HCT116 (cell line): ENCODE data around the gene MAP2K3. TPM values are rescaled to one million over a fixed set of nuclear protein-coding genes. Genes with fewer than 3 reads are reported as not detected.

Source experiments
- ATAC-seq: fragments of 200-7000 bp; cut with Tn5 transposase; 2 replicates; pipeline ENCODE4 v1.9.1; 2020; ENCODE audit warnings: mild to moderate bottlenecking, moderate library complexity
- BruUV-seq: library from RNA; stranded (reverse); fragments of 400-500 nt; replicated peaks from 2 replicates; lab custom pipeline; 2021; lab: Mats Ljungman, UMichigan
- CTCF ChIA-PET: fragments of 300-600 bp; sonication (Branson Sonifier 250); formaldehyde crosslinking; loops from one replicate; lab custom pipeline; 2021; ENCODE audit warnings: antibody characterized with exemption; lab: Charles Lee
- POLR2A ChIA-PET: fragments of 300-600, 350-600 bp; sonication (Branson Sonifier 250); formaldehyde crosslinking; loops from one replicate; lab custom pipeline; 2021; ENCODE audit warnings: antibody characterized with exemption; lab: Charles Lee
- RAD21 ChIA-PET, 2 experiments: fragments of 300-600 bp; sonication (Branson Sonifier 250); formaldehyde crosslinking; loops; one replicate each; lab custom pipeline; 2023; ENCODE audit warnings: low total read pairs in 2 of 2; ENCODE audit not compliant: uncharacterized antibody in 2 of 2, unreplicated experiment in 2 of 2, low non-redundant PET in 1 of 2; lab: Charles Lee
- DNase-seq: peaks from one replicate; pipeline ENCODE4 v3.0.0-alpha.2; 2010; ENCODE audit warnings: low read depth, low spot score
- H2AFZ ChIP-seq: fragments of 200-600 bp; shearing (Covaris generic), sonication (generic); 2 replicates; pipeline ENCODE4 v1.6.1; 2017; ENCODE audit warnings: low read depth, mixed run types, mixed read lengths, antibody characterized with exemption, low read length; ENCODE audit not compliant: poor library complexity, severe bottlenecking
- H3K27ac ChIP-seq: 2 replicates; pipeline ENCODE4 v1.5.1; 2012; ENCODE audit warnings: low read depth, low read length
- H3K27me3 ChIP-seq: fragments of 200-600 bp; sonication (generic); 2 replicates; pipeline ENCODE4 v1.6.1; 2016; ENCODE audit warnings: mixed run types, low read length, mixed read lengths; ENCODE audit not compliant: insufficient read depth
- H3K36me3 ChIP-seq, 2 experiments: fragments of 200-500 bp in 1 of 2; fragments of 200-600 bp in 1 of 2; sonication (Bioruptor generic) in 1 of 2; sonication (generic) in 1 of 2; 2 replicates each; pipeline versions ENCODE4 v1.5.1 to v1.6.1; 2014 to 2016; ENCODE audit warnings: low read length in 2 of 2, inconsistent platforms in 1 of 2, mixed read lengths in 1 of 2, mixed run types in 1 of 2; ENCODE audit not compliant: insufficient read depth in 2 of 2, control insufficient read depth in 1 of 2
- H3K4me1 ChIP-seq, 2 experiments: fragments of 200-600 bp in 1 of 2; sonication (generic) in 1 of 2; 2 replicates each; pipeline versions ENCODE4 v1.5.1 to v1.6.1; 2012 to 2017; ENCODE audit warnings: low read length in 2 of 2, inconsistent platforms in 1 of 2, mild to moderate bottlenecking in 1 of 2, mixed read lengths in 1 of 2, mixed run types in 1 of 2, moderate library complexity in 1 of 2; ENCODE audit not compliant: insufficient read depth in 2 of 2, control insufficient read depth in 1 of 2
- H3K4me2 ChIP-seq: fragments of 200-600 bp; sonication (generic); 2 replicates; pipeline ENCODE4 v1.6.1; 2017; ENCODE audit warnings: mixed run types, low read length, mixed read lengths
- H3K4me3 ChIP-seq, 2 experiments: fragments of 200-600 bp in 1 of 2; sonication (generic) in 1 of 2; replicated peaks in 1 of 2; 2 replicates each; pipeline ENCODE4 v1.5.1; 2011 to 2016; ENCODE audit warnings: low read length in 2 of 2, control low read depth in 1 of 2, low read depth in 1 of 2, mild to moderate bottlenecking in 1 of 2, mixed read lengths in 1 of 2, mixed run types in 1 of 2
- H3K79me2 ChIP-seq: fragments of 200-600 bp; sonication (generic); 2 replicates; pipeline ENCODE4 v1.6.1; 2017; ENCODE audit warnings: mild to moderate bottlenecking, mixed run types, low read length, moderate library complexity, mixed read lengths; ENCODE audit not compliant: insufficient read depth
- H3K9ac ChIP-seq: fragments of 200-600 bp; sonication (generic); 2 replicates; pipeline ENCODE4 v1.6.1; 2016; ENCODE audit warnings: low read length, mixed read lengths
- H3K9me2 ChIP-seq: fragments of 200-600 bp; sonication (generic), shearing (Covaris generic); 2 replicates; pipeline ENCODE4 v1.6.1; 2017; ENCODE audit warnings: mixed run types, mild to moderate bottlenecking, moderate library complexity; ENCODE audit not compliant: insufficient read depth
- H3K9me3 ChIP-seq, 2 experiments: fragments of 200-500 bp in 1 of 2; fragments of 200-600 bp in 1 of 2; sonication (Bioruptor generic) in 1 of 2; sonication (generic) in 1 of 2; 2 replicates each; pipeline ENCODE4 v1.6.1; 2014 to 2017; ENCODE audit warnings: low read length in 2 of 2, mixed read lengths in 2 of 2, inconsistent platforms in 1 of 2, low read depth in 1 of 2, mild to moderate bottlenecking in 1 of 2, mixed run types in 1 of 2, moderate library complexity in 1 of 2; ENCODE audit not compliant: control insufficient read depth in 1 of 2, insufficient read depth in 1 of 2
- H4K20me1 ChIP-seq: fragments of 200-600 bp; sonication (generic), shearing (Covaris generic); 2 replicates; pipeline ENCODE4 v1.6.1; 2017; ENCODE audit warnings: mixed run types, mild to moderate bottlenecking, moderate library complexity; ENCODE audit not compliant: insufficient read depth
- ATF3 ChIP-seq: IDR thresholded peaks from 2 replicates; pipeline ENCODE4 v1.6.1; 2012
- CEBPB ChIP-seq: IDR thresholded peaks from 2 replicates; pipeline ENCODE4 v1.6.1; 2012; ENCODE audit warnings: low read depth
- EZH2 ChIP-seq: fragments of 200-600 bp; sonication (generic); IDR thresholded peaks from 2 replicates; pipeline ENCODE4 v1.6.1; 2017; ENCODE audit warnings: antibody characterized with exemption, mixed run types
- EZH2phosphoT487 ChIP-seq: fragments of 200-600 bp; IDR thresholded peaks from 2 replicates; pipeline ENCODE4 v1.6.1; 2018; ENCODE audit warnings: antibody characterized with exemption, borderline replicate concordance
- RAD21 ChIP-seq: IDR thresholded peaks from 2 replicates; pipeline ENCODE4 v1.6.1; 2012; ENCODE audit warnings: low read depth, mild to moderate bottlenecking
- REST ChIP-seq: IDR thresholded peaks from 2 replicates; pipeline ENCODE4 v1.6.1; 2012; ENCODE audit warnings: low read depth
- TCF7L2 ChIP-seq: IDR thresholded peaks from 2 replicates; pipeline ENCODE4 v1.7.0; 2011; ENCODE audit warnings: borderline replicate concordance, inconsistent platforms; ENCODE audit not compliant: insufficient read depth, insufficient read length; ENCODE audit errors: extremely low read depth
- intact Hi-C: fragments of 100-400 bp; cut with micrococcal nuclease; formaldehyde crosslinking; loops from 2 replicates; pipeline ENCODE4 v1.10.0; 2022
- total RNA-seq: library from RNA; stranded (reverse); gene quantifications from one replicate; pipeline ENCODE4 v1.2.1, GENCODE V29; 2021; ENCODE audit not compliant: unreplicated experiment

The MAP2K3 gene
- total RNA-seq, 1 experiment from 2014 or later: 96.7 TPM

GRCh38 chr17:21353326-21354010 lies 69.0 kb downstream of the MAP2K3 start:
- Histone ChIP-seq H2AFZ (no peak overlapping the region), H3K27ac (no peak overlapping the region), H3K9me3 (no peaks in the 10 kb centered on the region), H3K9me2 (no peaks in the 10 kb centered on the region), H3K27me3 (no peaks in the 10 kb centered on the region)
- ChIA-PET RAD21 (no interaction called here), CTCF (no interaction called here)
- no peak for DNase-seq
- no TSS peak for BruUV-seq
- intact Hi-C loops: no loop called here
- no peak for TF ChIP-seq TCF7L2
- TF ChIP-seq RAD21: no peak
- no peak for TF ChIP-seq EZH2
- no peak for TF ChIP-seq CEBPB
- TF ChIP-seq REST: no peak
- no peak for TF ChIP-seq ATF3
- TF ChIP-seq EZH2phosphoT487: no peak
- TF ChIP-seq, all 23 proteins: peak for 0
- ATAC-seq: no peak
- H3K9ac ChIP-seq: no peak overlapping the region
- no peaks in the 10 kb centered on the region for H4K20me1 ChIP-seq
- no peak overlapping the region for H3K4me3 ChIP-seq
- H3K79me2 ChIP-seq: no peaks in the 10 kb centered on the region
- no peaks in the 10 kb centered on the region for H3K36me3 ChIP-seq
- H3K4me1 ChIP-seq: peaks cover 2 to 5% of the 10 kb centered on the region in 2 experiments; a peak in 1 of 4 replicates
- POLR2A ChIA-PET: no interaction called here
- H3K4me2 ChIP-seq: no peak overlapping the region
